ENCODE data around the gene ZBTB7C. TPM values are rescaled to one million over a fixed set of nuclear protein-coding genes. Genes with fewer than 3 reads are reported as not detected.
A peak's percentile ranks its signal among the peaks of the same experiment; 100 is the strongest.

Gene ZBTB7C
- total RNA-seq, 1 donor from 2014 or later = 13.0 TPM

GRCh38 chr18:48026216-48026615 is 383.0 kb downstream of the ZBTB7C start:
- DNase-seq (ENCODE audit: extremely low spot score, unreplicated experiment) = no peak
- Mint-ChIP-seq H3K9me3 (no peaks in the 10 kb centered on the region), H3K4me3 (no peak overlapping the region), H3K36me3 (no peaks in the 10 kb centered on the region), H3K27me3 (peaks cover 10% of the 10 kb centered on the region), H3K27ac (no peak overlapping the region), H3K4me1 (ENCODE audit: unreplicated experiment) (peaks cover 18% of the 10 kb centered on the region)
- no peak for TF ChIP-seq CTCF (conservative IDR thresholded peaks at IDR 0.05)

GRCh38 chr18:48024881-48025660 is 384.1 kb downstream of the ZBTB7C start:
- H3K4me1 Mint-ChIP-seq (ENCODE audit: unreplicated experiment) = peaks cover 18% of the 10 kb centered on the region
- H3K9me3 Mint-ChIP-seq = no peaks in the 10 kb centered on the region
- H3K27ac Mint-ChIP-seq = no peak overlapping the region
- no peak for DNase-seq (ENCODE audit: extremely low spot score, unreplicated experiment)
- H3K4me3 Mint-ChIP-seq = no peak overlapping the region
- H3K36me3 Mint-ChIP-seq = no peaks in the 10 kb centered on the region
- no peak for TF ChIP-seq CTCF (conservative IDR thresholded peaks at IDR 0.05)
- peaks cover 12% of the 10 kb centered on the region for H3K27me3 Mint-ChIP-seq

GRCh38 chr18:48024009-48024512 is 385.1 kb downstream of the ZBTB7C start:
- no peaks in the 10 kb centered on the region for H3K9me3 Mint-ChIP-seq
- H3K27me3 Mint-ChIP-seq = peaks cover 17% of the 10 kb centered on the region
- no peak for DNase-seq (ENCODE audit: extremely low spot score, unreplicated experiment)
- no peak overlapping the region for H3K4me3 Mint-ChIP-seq
- H3K36me3 Mint-ChIP-seq = no peaks in the 10 kb centered on the region
- peaks cover 18% of the 10 kb centered on the region for H3K4me1 Mint-ChIP-seq (ENCODE audit: unreplicated experiment)
- no peak for TF ChIP-seq CTCF (conservative IDR thresholded peaks at IDR 0.05)
- peak overlapping the region; percentile 41 for H3K27ac Mint-ChIP-seq

- no peaks in the 10 kb centered on the region for H3K36me3 Mint-ChIP-seq
- H3K4me1 Mint-ChIP-seq (ENCODE audit: unreplicated experiment) = peaks cover 18% of the 10 kb centered on the region
- TF ChIP-seq CTCF (conservative IDR thresholded peaks at IDR 0.05) = peak; percentile 65
- peaks cover 20% of the 10 kb centered on the region for H3K27me3 Mint-ChIP-seq
- DNase-seq (ENCODE audit: extremely low spot score, unreplicated experiment) = no peak
- H3K4me3 Mint-ChIP-seq = no peak overlapping the region
- no peaks in the 10 kb centered on the region for H3K9me3 Mint-ChIP-seq
- peak overlapping the region; percentile 55 for H3K27ac Mint-ChIP-seq
Measured at GRCh38 chr18:48023334-48024008, 385.7 kb downstream of the ZBTB7C start.

GRCh38 chr18:48022531-48023329 is 386.5 kb downstream of the ZBTB7C start:
- TF ChIP-seq CTCF (conservative IDR thresholded peaks at IDR 0.05) = peak; percentile 77
- Mint-ChIP-seq H3K9me3 (no peaks in the 10 kb centered on the region), H3K27me3 (peaks cover 20% of the 10 kb centered on the region), H3K4me1 (ENCODE audit: unreplicated experiment) (peaks cover 18% of the 10 kb centered on the region), H3K36me3 (no peaks in the 10 kb centered on the region), H3K4me3 (no peak overlapping the region), H3K27ac (peak overlapping the region; percentile 64)
- no peak for DNase-seq (ENCODE audit: extremely low spot score, unreplicated experiment)

Measured in type B pancreatic cell (in vitro differentiated cells).